Activated B cell treated with CpG ODN at 0.5 μM for 24 hours (primary cell): Measurements from ENCODE around the gene RANBP10. TPM values are rescaled to one million over a fixed set of nuclear protein-coding genes. Genes with fewer than 3 reads are reported as not detected.

Experiments
- total RNA-seq: library from RNA; stranded (reverse); gene quantifications from 2 replicates; pipeline ENCODE4 v1.2.3, GENCODE V29; 2022

Gene RANBP10
- total RNA-seq, 1 donor from 2014 or later, result 30.6 TPM

Other genes starting within 250 kb of the RANBP10 start
- 53.1 and 59.6 TPM in 2 replicates for gene CTCF, start 244.0 kb downstream of the RANBP10 start, total RNA-seq
- gene CARMIL2, start 161.4 kb downstream of the RANBP10 start, total RNA-seq, result 138 and 151 TPM in 2 replicates
- 38.2 and 41.4 TPM in 2 replicates for gene ACD, start 146.3 kb downstream of the RANBP10 start, total RNA-seq
- gene PARD6A, start 145.6 kb downstream of the RANBP10 start, total RNA-seq, result 5.9 and 6.0 TPM in 2 replicates
- 8.9 and 9.5 TPM in 2 replicates for gene ENKD1, start 139.8 kb downstream of the RANBP10 start, total RNA-seq
- 2.4 and 4.6 TPM in 2 replicates for gene C16orf86, start 139.7 kb downstream of the RANBP10 start, total RNA-seq
- 9.7 and 12.6 TPM in 2 replicates for gene GFOD2, start 87.2 kb downstream of the RANBP10 start, total RNA-seq
- 1.2 and 1.9 TPM in 2 replicates for gene TSNAXIP1, start 329 bp upstream of the RANBP10 start, total RNA-seq
- 24.2 and 24.9 TPM in 2 replicates for gene THAP11, start 35.8 kb upstream of the RANBP10 start, total RNA-seq
- gene NUTF2, start 40.4 kb upstream of the RANBP10 start, total RNA-seq, result 99.0 and 99.7 TPM in 2 replicates
- gene CENPT, start 41.1 kb upstream of the RANBP10 start, total RNA-seq, result 50.7 and 54.2 TPM in 2 replicates
- 71.5 TPM in 2 replicates for gene EDC4, start 66.5 kb upstream of the RANBP10 start, total RNA-seq
- 0.69 and 1.4 TPM in 2 replicates for gene NRN1L, start 78.3 kb upstream of the RANBP10 start, total RNA-seq
- 19.2 and 22.0 TPM in 2 replicates for gene PSKH1, start 86.7 kb upstream of the RANBP10 start, total RNA-seq
- gene CTRL, start 125.3 kb upstream of the RANBP10 start, total RNA-seq, result 4.1 and 6.2 TPM in 2 replicates
- 202 and 232 TPM in 2 replicates for gene PSMB10, start 130.3 kb upstream of the RANBP10 start, total RNA-seq
- gene LCAT, start 137.6 kb upstream of the RANBP10 start, total RNA-seq, result 15.8 and 17.0 TPM in 2 replicates
- 24.6 and 37.9 TPM in 2 replicates for gene SLC12A4, start 162.1 kb upstream of the RANBP10 start, total RNA-seq
- 0.29 and 0.38 TPM in 2 replicates for gene DPEP3, start 173.9 kb upstream of the RANBP10 start, total RNA-seq
- 10.5 and 13.8 TPM in 2 replicates for gene DPEP2, start 192.9 kb upstream of the RANBP10 start, total RNA-seq
- gene DPEP2NB, start 209.4 kb upstream of the RANBP10 start, total RNA-seq, result not detected in 2 replicates
- gene DDX28, start 216.7 kb upstream of the RANBP10 start, total RNA-seq, result 19.2 and 19.7 TPM in 2 replicates
- gene DUS2, start 216.7 kb upstream of the RANBP10 start, total RNA-seq, result 54.2 and 62.0 TPM in 2 replicates